Suprapubic skin (tissue), 3 donors: ENCODE measurements around the gene NLGN4X.

Experiments used
- CTCF ChIP-seq, 2 donors: fragments of 200-600 bp in 1 of 2; fragments of 450-650 bp in 1 of 2; sonication (generic) in 1 of 2; IDR thresholded peaks; one replicate each; pipeline ENCODE4 v1.5.1; 2016 to 2019; ENCODE audit warnings: antibody characterized with exemption in 2 of 2, mild to moderate bottlenecking in 1 of 2, moderate library complexity in 1 of 2
- EP300 ChIP-seq: sonication (generic); formaldehyde crosslinking; IDR thresholded peaks from one replicate; pipeline ENCODE4 v1.6.1; 2017; ENCODE audit warnings: antibody characterized with exemption

GRCh38 chrX:6012357-6012756 lies 216.3 kb downstream of the NLGN4X start:
- TF ChIP-seq CTCF (IDR thresholded peaks at IDR 0.05) (no peak), EP300 (no peak)
